Spleen (tissue), 11 donors: Measurements from ENCODE around the gene HOXB9. TPM values are rescaled to one million over a fixed set of nuclear protein-coding genes. Genes with fewer than 3 reads are reported as not detected.

Experiments used
- DNase-seq: peaks from one replicate; pipeline ENCODE4 v3.0.0-alpha.2; 2020
- H3K27ac ChIP-seq, 8 donors: fragments of 200-600 bp; sonication (generic) in 7 of 8; 1 replicate in 4 of 8; 2 replicates in 4 of 8; pipeline versions ENCODE4 v1.5.0 to v1.8.0; 2016 to 2021; ENCODE audit warnings: inconsistent platforms in 4 of 8, mild to moderate bottlenecking in 4 of 8, moderate library complexity in 1 of 8
- H3K27me3 ChIP-seq, 7 donors: fragments of 200-600 bp; sonication (generic) in 6 of 7; replicated peaks in 1 of 7; 1 replicate in 4 of 7; 2 replicates in 3 of 7; pipeline versions ENCODE4 v1.5.0 to v1.8.0; 2016 to 2021; ENCODE audit warnings: inconsistent platforms in 3 of 7, mild to moderate bottlenecking in 1 of 7
- H3K36me3 ChIP-seq, 6 donors: fragments of 200-600 bp; sonication (generic) in 5 of 6; 1 replicate in 4 of 6; 2 replicates in 2 of 6; pipeline versions ENCODE4 v1.5.0 to v1.8.0; 2016 to 2021; ENCODE audit warnings: inconsistent platforms in 2 of 6
- H3K4me1 ChIP-seq, 6 donors: fragments of 200-600 bp; sonication (generic) in 5 of 6; 1 replicate in 3 of 6; 2 replicates in 3 of 6; pipeline versions ENCODE4 v1.5.0 to v1.8.0; 2016 to 2021; ENCODE audit warnings: inconsistent platforms in 3 of 6
- H3K4me3 ChIP-seq, 8 donors: fragments of 200-600 bp; sonication (generic) in 7 of 8; 1 replicate in 4 of 8; 2 replicates in 4 of 8; pipeline versions ENCODE4 v1.5.0 to v1.8.0; 2016 to 2021; ENCODE audit warnings: inconsistent platforms in 4 of 8, mild to moderate bottlenecking in 4 of 8, moderate library complexity in 2 of 8
- H3K9me3 ChIP-seq, 8 donors: fragments of 200-600 bp; sonication (generic) in 7 of 8; 1 replicate in 4 of 8; 2 replicates in 4 of 8; pipeline versions ENCODE4 v1.5.0 to v1.8.0; 2016 to 2021; ENCODE audit warnings: inconsistent platforms in 4 of 8
- CTCF ChIP-seq, 11 experiments: fragments of 200-600 bp in 7 of 11; fragments of 450-650 bp in 4 of 11; sonication (generic) in 4 of 11; IDR thresholded peaks in 8 of 11; conservative IDR thresholded peaks in 3 of 11; 1 replicate in 7 of 11; 2 replicates in 4 of 11; pipeline versions ENCODE4 v1.4.0 to v1.8.0; 2016 to 2021; ENCODE audit warnings: antibody characterized with exemption in 11 of 11, inconsistent platforms in 4 of 11, mild to moderate bottlenecking in 1 of 11
- POLR2A ChIP-seq, 3 donors: fragments of 450-650 bp; IDR thresholded peaks; one replicate each; pipeline ENCODE4 v1.5.1; 2017; ENCODE audit warnings: antibody characterized with exemption in 3 of 3, mild to moderate bottlenecking in 1 of 3
- POLR2AphosphoS5 ChIP-seq, 3 donors: sonication (generic); formaldehyde crosslinking; IDR thresholded peaks; one replicate each; pipeline ENCODE4 v1.5.1; 2017; ENCODE audit warnings: antibody characterized with exemption in 3 of 3
- WGBS, 5 donors: extraction: QIAGEN DNeasy Blood & Tissue Kit in 3 of 5; methylation state at CpG; one replicate each; pipeline versions ENCODE4 v1.1.5 to v1.1.7; 2013 to 2018; 5-methylcytosine and 5-hydroxymethylcytosine counted together
- intact Hi-C: fragments of 100-400 bp; cut with DNase I; formaldehyde crosslinking; loops from one replicate; pipeline ENCODE4 v1.15.0; 2023; ENCODE audit warnings: low total_unique reads
- polyA plus RNA-seq, 3 donors: library from polyadenylated mRNA; stranded (reverse); fragments of 200-250 nt; gene quantifications; one replicate each; pipeline ENCODE4 v1.2.1, GENCODE V29; 2013
- total RNA-seq, 7 donors: library from RNA; depleted of rRNA in 3 of 7; stranded (reverse); fragments of >200 nt in 3 of 7; fragmentation: NEBNext Ultra II Directional in 4 of 7; extraction: Animal tissue kit (Norgen Biotek cat#: 25700) in 4 of 7; gene quantifications; one replicate each; pipeline versions ENCODE4 v1.1.0 to v1.2.1, GENCODE V29; 2016 to 2021
- donor health status: healthy with polysubstance abuse.
- donor health status: DM: no; HTN: no; CAD: no; lungs with moderate emphysema.
- donor health status: DM: no; HTN: no; CAD: no.
- donor health status: Bipolar disorder and iron deficiency.
- donor health status: healthy.
- donor health status: DM: no; HTN: no; CAD: no.
- donor health status: DM: yes; HTN: yes; CAD: no.

The HOXB9 gene
- total and polyA plus RNA-seq, 10 donors, result 0.10 to 0.50 (median 0.42) TPM; not detected in 5

- no peak overlapping the region for H3K4me3 ChIP-seq
- H3K27ac ChIP-seq, result no peak overlapping the region
- WGBS, 5 donors, result 64 to 82% (median 69%) methylated on average over 6 of the region's 6 CpGs
- TF ChIP-seq POLR2AphosphoS5 (IDR thresholded peaks at IDR 0.05) (no peak), POLR2A (IDR thresholded peaks at IDR 0.05) (no peak), CTCF (IDR thresholded peaks at IDR 0.05 in 8 of 11, conservative IDR thresholded peaks at IDR 0.05 in 3 of 11) (no peak)
- DNase-seq, result no peak
- no peaks in the 10 kb centered on the region for H3K36me3 ChIP-seq
- intact Hi-C loops, result no loop called here
- H3K27me3 ChIP-seq, result peaks cover 28 to 100% (median 98%) of the 10 kb centered on the region in 7 donors
- H3K4me1 ChIP-seq, result peaks cover 16 to 35% (median 27%) of the 10 kb centered on the region in 6 donors
- no peaks in the 10 kb centered on the region for H3K9me3 ChIP-seq
These were observed 5.6 kb downstream of the HOXB9 start for GRCh38 chr17:48620461-48621139.

GRCh38 chr17:48619826-48620449 lies 6.2 kb downstream of the HOXB9 start:
- intact Hi-C loops, result loop anchor here (10.0 kb wide), 1 partner anchor 465 kb away; no protein-coding TSS in a partner anchor
- H3K27me3 ChIP-seq, result peaks cover 23 to 100% (median 98%) of the 10 kb centered on the region in 7 donors
- TF ChIP-seq CTCF (IDR thresholded peaks at IDR 0.05 in 8 of 11, conservative IDR thresholded peaks at IDR 0.05 in 3 of 11), result no peak
- TF ChIP-seq POLR2AphosphoS5 (IDR thresholded peaks at IDR 0.05), result no peak

DNA sequence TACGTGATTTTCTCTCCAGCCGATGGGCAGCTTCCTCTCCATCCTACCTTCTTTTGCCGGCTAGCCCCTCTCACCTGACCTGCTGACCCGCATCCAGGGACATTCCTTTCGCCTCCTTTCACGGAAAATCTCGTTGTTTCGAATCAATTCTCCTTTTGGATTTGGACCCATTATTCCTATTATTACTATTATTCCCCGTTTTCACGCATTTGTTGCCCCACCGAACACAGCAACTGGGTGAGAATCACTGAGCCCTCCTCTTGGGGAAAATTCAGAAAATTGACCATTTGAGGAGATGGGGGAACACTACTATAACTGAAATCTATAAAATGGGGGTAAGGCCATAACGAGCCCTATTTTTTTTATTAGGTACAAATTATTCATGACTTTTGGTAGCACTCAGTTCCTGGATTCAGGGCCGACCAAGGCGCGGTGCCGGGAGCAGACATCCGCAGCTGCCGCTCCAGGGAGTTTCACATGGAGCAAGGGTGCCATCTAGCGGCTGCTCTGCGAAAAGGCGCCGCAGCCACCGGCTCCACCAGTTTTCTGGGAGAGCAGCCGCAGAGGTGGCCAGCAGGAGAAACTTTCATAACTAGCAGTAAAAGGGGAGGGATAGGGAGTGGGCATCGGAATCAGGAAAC lies 7.8 kb downstream of the HOXB9 start:
- Histone ChIP-seq H3K4me1 (peaks cover 14 to 38% (median 29%) of the 10 kb centered on the region in 6 donors), H3K9me3 (no peaks in the 10 kb centered on the region), H3K27ac (no peak overlapping the region), H3K4me3 (no peak overlapping the region), H3K27me3 (peaks cover 26 to 100% (median 98%) of the 10 kb centered on the region in 7 donors), H3K36me3 (no peaks in the 10 kb centered on the region)
- 3 to 6% (median 5%) methylated on average over 25 of the region's 25 CpGs for WGBS, 5 donors
- peak; percentile 47 to 64 (median 63) for TF ChIP-seq POLR2AphosphoS5 (IDR thresholded peaks at IDR 0.05)
- peak; percentile 92 to 99 (median 96) for TF ChIP-seq CTCF (IDR thresholded peaks at IDR 0.05 in 8 of 11, conservative IDR thresholded peaks at IDR 0.05 in 3 of 11)
- no peak for TF ChIP-seq POLR2A (IDR thresholded peaks at IDR 0.05)
- peak; percentile 96 for DNase-seq
- intact Hi-C loops, result loop anchor here (10.0 kb wide), 1 partner anchor 464 kb away; no protein-coding TSS in a partner anchor

More at GRCh38 chr17:48619826-48620449, 6.2 kb downstream of the HOXB9 start:
- no peak overlapping the region for H3K27ac ChIP-seq
- no peak overlapping the region for H3K4me3 ChIP-seq
- DNase-seq, result no peak
- 58 to 82% (median 69%) methylated on average over 29 to 32 of the region's 32 CpGs for WGBS, 5 donors
- H3K9me3 ChIP-seq, result no peaks in the 10 kb centered on the region
- H3K36me3 ChIP-seq, result no peaks in the 10 kb centered on the region
- H3K4me1 ChIP-seq, result peaks cover 9 to 29% (median 20%) of the 10 kb centered on the region in 6 donors
